HG03575 (cell line): ENCODE results near the gene FBXO7.

Experiments used
- ATAC-seq: cut with Tn5 transposase; IDR thresholded peaks from one replicate; pipeline ENCODE4 v1.9.1; 2021; ENCODE audit not compliant: unreplicated experiment, insufficient number of reproducible peaks, low FRiP score; ENCODE audit errors: extremely low read depth

The FBXO7 gene

DNA sequence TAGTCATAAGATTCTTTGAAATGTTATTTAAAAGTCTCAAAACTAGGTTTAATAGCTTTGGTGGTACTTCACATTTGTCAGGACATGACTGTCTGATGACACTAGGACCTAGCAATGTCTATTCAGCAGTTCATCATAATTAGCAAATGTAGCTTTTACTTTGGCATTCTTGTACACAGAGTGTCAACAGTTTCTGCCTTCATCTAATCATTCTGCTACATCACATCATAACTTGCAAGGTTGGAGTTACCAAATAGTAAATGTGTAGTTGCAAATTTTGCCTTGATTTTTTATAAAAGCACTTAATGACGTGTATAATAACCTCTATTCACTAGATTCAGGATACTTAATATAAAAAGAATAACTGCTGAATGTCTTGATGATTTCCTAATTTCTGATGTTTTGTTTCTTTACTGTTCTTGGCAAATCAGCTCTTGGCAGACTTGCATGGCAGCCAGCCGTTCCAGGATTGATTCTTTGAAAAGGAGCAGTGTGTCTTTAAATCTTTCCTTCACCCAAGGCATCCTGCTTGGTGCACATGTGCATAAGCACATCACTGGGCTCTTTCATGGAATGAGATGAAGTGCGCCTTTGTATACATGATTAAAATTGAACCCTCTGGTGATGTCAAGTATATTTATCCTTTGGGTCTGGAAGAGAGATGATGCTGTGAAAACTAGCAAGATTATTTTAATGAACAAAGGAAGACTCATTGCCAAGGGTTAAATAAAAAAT, 12.2 kb downstream of the FBXO7 start:
- ATAC-seq: no peak

DNA sequence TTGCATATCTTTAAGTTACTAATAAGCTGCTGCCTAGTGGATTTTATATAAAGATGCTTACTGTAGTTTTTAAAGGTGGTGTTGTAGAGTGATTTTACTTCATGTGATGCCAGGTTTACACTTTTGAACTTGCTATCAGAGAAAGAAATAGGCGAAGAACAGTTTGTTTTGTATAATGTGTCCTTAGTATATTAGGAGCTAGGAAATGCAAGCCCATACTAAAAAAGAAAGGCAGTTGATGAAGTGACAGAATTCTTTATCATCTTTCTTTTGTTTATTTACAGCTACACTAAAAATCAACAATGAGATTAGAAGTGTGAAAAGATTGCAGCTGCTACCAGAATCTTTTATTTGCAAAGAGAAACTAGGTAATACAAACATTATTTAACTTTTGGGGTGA, 12.8 kb downstream of the FBXO7 start:
- no peak for ATAC-seq

GRCh38 chr22:32489377-32489776, 14.8 kb downstream of the FBXO7 start:
- no peak for ATAC-seq

DNA sequence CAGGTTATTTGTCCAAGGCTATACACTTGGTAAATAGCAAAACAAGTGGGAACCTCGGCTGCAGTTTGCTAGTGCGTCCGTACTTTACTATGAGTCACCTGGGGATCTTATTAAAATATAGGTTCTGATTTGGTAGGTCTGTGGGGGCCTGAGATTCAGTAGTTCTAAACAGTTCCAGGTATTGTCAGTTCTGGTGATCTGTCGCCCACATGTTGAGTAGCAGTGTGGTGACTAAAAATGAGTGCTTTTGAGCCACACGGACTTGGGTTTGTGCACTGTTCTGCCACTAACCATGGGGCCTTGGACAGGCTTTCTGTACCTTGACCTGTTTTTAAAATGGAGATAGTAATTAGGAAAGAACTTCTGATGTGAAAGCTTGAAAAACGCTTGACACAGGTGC, 15.7 kb downstream of the FBXO7 start:
- no peak for ATAC-seq

DNA sequence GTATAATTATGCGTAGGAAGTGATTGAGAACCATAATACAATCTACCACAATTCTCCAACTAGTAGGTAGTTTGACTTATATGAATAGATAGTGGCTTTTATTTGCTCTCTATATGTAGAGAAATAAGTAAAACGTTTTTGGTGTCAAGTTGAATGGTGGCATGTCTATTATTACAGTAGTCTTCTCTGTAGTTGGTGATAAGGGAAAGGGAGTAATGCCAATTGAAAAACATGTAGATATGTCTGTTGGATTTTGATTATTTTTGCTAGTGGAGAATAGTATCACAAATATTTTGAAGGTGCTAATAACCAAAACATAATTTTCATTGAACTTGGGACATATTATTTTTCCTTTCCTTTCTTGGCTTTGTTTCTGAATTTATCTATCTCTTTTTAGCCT, 17.5 kb downstream of the FBXO7 start:
- ATAC-seq: no peak

GRCh38 chr22:32493551-32493950, 18.9 kb downstream of the FBXO7 start:
- ATAC-seq: no peak

DNA sequence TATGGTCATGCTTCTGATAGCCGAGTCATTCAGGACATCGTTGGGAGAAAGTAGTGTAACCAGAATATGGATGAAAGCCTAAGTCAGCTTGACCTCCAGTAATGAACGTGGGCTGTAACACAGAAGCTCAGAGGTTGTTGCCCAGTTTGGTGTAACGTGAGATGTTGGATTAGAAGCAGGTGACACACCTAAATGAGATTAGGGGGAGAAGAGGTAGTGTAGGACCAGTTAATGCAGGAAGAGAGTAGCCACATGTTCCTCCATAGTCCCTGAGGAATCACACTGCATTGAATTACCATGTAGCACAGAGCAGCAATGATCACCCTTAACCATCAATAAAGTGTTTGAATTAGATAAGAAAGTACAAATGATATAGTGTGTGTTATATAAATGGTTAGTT, 20.4 kb downstream of the FBXO7 start:
- ATAC-seq: no peak

DNA sequence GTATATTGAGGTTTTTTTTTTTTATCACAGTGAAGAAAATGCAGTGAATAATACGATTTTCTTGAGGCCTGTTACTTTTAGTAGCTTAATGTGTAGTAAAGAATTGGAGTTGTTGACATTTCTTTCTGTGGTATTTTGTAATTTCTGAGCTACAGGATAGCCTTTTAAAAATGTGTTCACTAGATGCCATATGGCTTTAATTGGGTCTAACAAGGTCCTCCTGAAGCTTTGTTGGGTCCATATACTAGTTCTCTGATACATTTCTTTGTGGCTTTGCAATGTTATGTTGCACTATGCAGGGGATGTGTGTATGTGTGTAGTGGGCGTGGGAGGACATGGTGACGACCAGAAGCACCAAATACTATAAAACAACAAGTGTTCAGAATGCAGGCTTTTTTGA, 25.1 kb downstream of the FBXO7 start:
- ATAC-seq: no peak

GRCh38 chr22:32501836-32502752, 27.5 kb downstream of the FBXO7 start:
- no peak for ATAC-seq

GRCh38 chr22:32509045-32509444, 34.4 kb downstream of the FBXO7 start:
- ATAC-seq: no peak

- ATAC-seq: no peak
Observed at GRCh38 chr22:32511274-32511673, 36.7 kb downstream of the FBXO7 start.

- ATAC-seq: no peak
Observed at GRCh38 chr22:32511776-32512175, 37.2 kb downstream of the FBXO7 start.

GRCh38 chr22:32512267-32512982, 37.8 kb downstream of the FBXO7 start:
- ATAC-seq: no peak

DNA sequence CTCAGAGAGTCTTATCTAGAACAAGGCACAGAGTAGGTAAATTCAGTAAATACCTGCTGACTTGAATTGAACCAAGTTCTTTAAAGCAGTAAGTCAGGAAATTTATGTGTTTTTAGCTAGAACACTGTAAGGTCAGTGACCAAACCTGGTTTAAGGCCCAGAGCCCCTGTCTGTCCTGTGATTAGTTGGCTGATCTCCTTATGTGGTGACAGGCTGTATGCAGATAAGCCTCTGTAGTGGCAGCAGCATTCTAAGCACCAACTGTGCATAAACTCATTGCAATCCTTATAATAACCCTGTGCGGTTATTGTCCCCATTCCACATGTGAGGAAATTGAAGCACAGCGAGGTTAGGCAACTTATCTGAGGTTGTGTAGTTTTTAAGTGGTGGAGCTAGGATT, 40.5 kb downstream of the FBXO7 start:
- no peak for ATAC-seq

- ATAC-seq: no peak
Observed at GRCh38 chr22:32517488-32517887, 42.9 kb downstream of the FBXO7 start.

DNA sequence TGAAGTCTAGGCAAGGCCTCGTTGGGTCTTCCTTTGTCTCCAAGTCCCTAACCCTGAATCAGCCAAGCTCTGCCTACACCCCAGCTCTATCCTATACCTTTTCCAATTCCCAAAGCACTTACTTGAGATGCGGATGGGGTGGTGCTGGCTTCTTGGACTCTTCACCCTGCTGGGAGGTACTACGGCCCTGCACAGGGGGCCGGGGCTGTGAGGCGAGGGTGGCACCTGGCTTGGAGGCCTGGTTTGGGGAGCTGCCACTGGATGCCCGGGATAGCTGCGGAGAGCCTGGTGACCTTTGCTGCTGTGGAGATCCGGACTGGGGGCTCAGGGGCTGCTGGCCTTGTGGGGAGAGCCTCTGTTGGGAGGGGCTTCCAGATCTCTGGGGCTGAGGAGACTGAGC, 43.3 kb downstream of the FBXO7 start:
- ATAC-seq: no peak

GRCh38 chr22:32518381-32518780, 43.8 kb downstream of the FBXO7 start:
- ATAC-seq: no peak

DNA sequence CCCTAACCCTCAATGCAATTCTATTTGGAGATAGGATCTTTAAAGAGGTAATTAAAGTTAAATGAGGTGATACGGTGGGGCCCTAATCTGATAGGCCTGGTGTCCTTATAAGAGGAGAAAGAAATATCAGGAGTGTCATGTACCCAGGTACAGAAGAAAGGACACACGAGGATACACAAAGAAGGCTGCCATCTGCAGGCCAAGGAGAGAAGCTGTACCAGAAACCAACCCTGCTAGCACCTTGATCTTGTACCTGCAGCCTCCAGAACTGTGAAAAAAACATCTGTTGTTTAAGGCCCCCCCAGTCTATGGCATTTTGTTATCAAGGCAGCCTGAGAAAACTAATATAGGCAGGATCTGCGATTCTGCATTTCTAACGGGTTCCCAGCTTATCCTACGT, 44.2 kb downstream of the FBXO7 start:
- ATAC-seq: no peak

GRCh38 chr22:32520612-32521011, 46.0 kb downstream of the FBXO7 start:
- no peak for ATAC-seq

DNA sequence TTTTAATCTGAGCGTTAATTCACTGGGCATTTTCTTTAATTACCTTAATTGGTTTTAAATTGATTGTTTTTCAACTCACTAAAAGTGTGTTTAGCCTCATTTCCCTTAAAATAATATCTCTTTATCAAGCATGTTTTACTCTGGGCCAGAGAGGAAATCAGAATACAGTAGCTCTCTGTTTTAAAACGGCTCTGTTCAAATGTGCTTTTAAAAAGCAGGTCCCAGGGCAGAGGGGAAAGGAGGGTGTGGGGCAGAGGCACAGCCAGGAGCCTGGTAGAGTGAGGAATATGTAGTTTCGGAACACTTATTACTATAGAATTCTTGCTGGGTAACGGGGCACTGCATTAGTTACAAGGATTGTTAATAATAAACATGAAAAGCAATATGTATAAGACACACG, 47.6 kb downstream of the FBXO7 start:
- ATAC-seq: no peak
